PC-3 (cell line): Measurements from ENCODE around the gene CDK18.

ENCODE experiments used
- CTCF ChIP-seq: fragments of 300-600 bp; sonication (generic); conservative IDR thresholded peaks from 2 replicates; pipeline ENCODE4 v1.5.1; 2017; ENCODE audit warnings: antibody characterized with exemption, low read depth, mild to moderate bottlenecking, low read length
- EZH2 ChIP-seq: fragments of 300-600 bp; sonication (generic); IDR thresholded peaks from one replicate; pipeline ENCODE4 v1.6.1; 2017; ENCODE audit warnings: antibody characterized with exemption, mild to moderate bottlenecking, low read length; ENCODE audit not compliant: unreplicated experiment
- EZH2phosphoT487 ChIP-seq: fragments of 300-600 bp; sonication (generic); IDR thresholded peaks from 2 replicates; pipeline ENCODE4 v1.6.1; 2018; ENCODE audit warnings: mild to moderate bottlenecking, antibody characterized with exemption, low read length, borderline replicate concordance

DNA sequence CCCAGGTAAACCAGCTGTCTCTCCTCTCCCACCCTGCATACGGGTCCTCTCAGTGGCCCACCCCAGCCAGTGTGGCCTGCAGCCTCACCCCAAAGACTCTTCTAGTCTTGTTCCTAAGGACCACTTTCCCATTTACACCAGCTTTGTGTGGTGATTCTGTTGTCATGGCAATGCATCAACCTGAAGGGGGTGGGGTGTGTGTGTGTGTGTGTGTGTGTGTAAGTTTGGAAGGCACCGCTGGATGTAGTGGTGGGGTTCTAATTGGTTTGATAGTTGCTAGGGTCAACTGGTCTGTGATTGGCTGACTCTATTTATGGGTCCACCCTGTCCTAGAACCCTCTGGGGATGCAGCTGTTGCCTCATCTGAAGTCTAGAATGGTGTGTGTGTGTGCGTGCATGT, 4.7 kb upstream of the CDK18 start:
- TF ChIP-seq CTCF: no peak
- TF ChIP-seq EZH2: no peak
- no peak for TF ChIP-seq EZH2phosphoT487
